WI38 (cell line): ENCODE measurements around the gene PLAAT5.

Experiments used
- H3K4me3 ChIP-seq: 2 replicates; pipeline ENCODE4 v1.5.1; 2011; ENCODE audit warnings: low read depth, mild to moderate bottlenecking, control low read depth, low read length
- CTCF ChIP-seq: IDR thresholded peaks from 2 replicates; pipeline ENCODE4 v1.5.1; 2012; ENCODE audit warnings: low read depth, mild to moderate bottlenecking, control low read depth, low read length

Gene PLAAT5

GRCh38 chr11:63510360-63511047, 19.5 kb upstream of the PLAAT5 start:
- no peak for TF ChIP-seq CTCF

GRCh38 chr11:63508745-63509144, 17.8 kb upstream of the PLAAT5 start:
- no peak overlapping the region for H3K4me3 ChIP-seq
- TF ChIP-seq CTCF = no peak

More at GRCh38 chr11:63510360-63511047, 19.5 kb upstream of the PLAAT5 start:
- H3K4me3 ChIP-seq = no peak overlapping the region

- TF ChIP-seq CTCF = no peak
- no peak overlapping the region for H3K4me3 ChIP-seq
Observed at GRCh38 chr11:63508009-63508408, 17.0 kb upstream of the PLAAT5 start.

GRCh38 chr11:63507511-63507910, 16.5 kb upstream of the PLAAT5 start:
- no peak overlapping the region for H3K4me3 ChIP-seq
- TF ChIP-seq CTCF = no peak

GRCh38 chr11:63506876-63507275, 15.9 kb upstream of the PLAAT5 start:
- H3K4me3 ChIP-seq = no peak overlapping the region
- TF ChIP-seq CTCF = no peak

- TF ChIP-seq CTCF = no peak
- H3K4me3 ChIP-seq = no peak within 1 kb of the TSS
Observed at GRCh38 chr11:63505857-63506528, 15.0 kb upstream of the PLAAT5 start, which contains the start of gene LGALS12. LGALS12 (plus strand) TSS chr11:63506084; CDS start chr11:63506459, 375 bp downstream.

- H3K4me3 ChIP-seq = no peak overlapping the region
- no peak for TF ChIP-seq CTCF
Observed at GRCh38 chr11:63504933-63505586, 14.1 kb upstream of the PLAAT5 start.
